ENCODE data around the gene HNRNPC. TPM values are rescaled to one million over a fixed set of nuclear protein-coding genes. Genes with fewer than 3 reads are reported as not detected.

The HNRNPC gene
- polyA plus RNA-seq, 1 donor, result 668 TPM

GRCh38 chr14:21205026-21205677 is 64.1 kb downstream of the HNRNPC start:
- Histone ChIP-seq H3K36me3 (ENCODE audit: control insufficient read depth, insufficient read depth, low read length) (peaks cover 41% of the 10 kb centered on the region), H3K4me3 (ENCODE audit: low read length) (no peak overlapping the region), H3K27me3 (ENCODE audit: control insufficient read depth, insufficient read depth, low read length) (no peaks in the 10 kb centered on the region), H3K4me1 (ENCODE audit: control insufficient read depth, insufficient read depth, low read length) (no peaks in the 10 kb centered on the region), H3K9me3 (ENCODE audit: control insufficient read depth, low read depth, low read length) (no peaks in the 10 kb centered on the region), H3K27ac (ENCODE audit: low read length) (no peak overlapping the region)
- WGBS (ENCODE audit: insufficient coverage, low lambda C conversion rate), result no CpG with 5 or more reads among the region's 4 CpGs
- no peak for DNase-seq

- peaks cover 34% of the 10 kb centered on the region for H3K36me3 ChIP-seq (ENCODE audit: control insufficient read depth, insufficient read depth, low read length)
Observed at GRCh38 chr14:21204167-21205025, 64.8 kb downstream of the HNRNPC start.

GRCh38 chr14:21203470-21204166 is 65.6 kb downstream of the HNRNPC start:
- Histone ChIP-seq H3K36me3 (ENCODE audit: control insufficient read depth, insufficient read depth, low read length) (peaks cover 26% of the 10 kb centered on the region), H3K4me1 (ENCODE audit: control insufficient read depth, insufficient read depth, low read length) (no peaks in the 10 kb centered on the region), H3K4me3 (ENCODE audit: low read length) (no peak overlapping the region), H3K9me3 (ENCODE audit: control insufficient read depth, low read depth, low read length) (no peaks in the 10 kb centered on the region), H3K27ac (ENCODE audit: low read length) (no peak overlapping the region), H3K27me3 (ENCODE audit: control insufficient read depth, insufficient read depth, low read length) (no peaks in the 10 kb centered on the region)
- WGBS (ENCODE audit: insufficient coverage, low lambda C conversion rate), result no CpG with 5 or more reads among the region's 8 CpGs
- DNase-seq, result no peak

More at GRCh38 chr14:21204167-21205025, 64.8 kb downstream of the HNRNPC start:
- Histone ChIP-seq H3K9me3 (ENCODE audit: control insufficient read depth, low read depth, low read length) (no peaks in the 10 kb centered on the region), H3K27me3 (ENCODE audit: control insufficient read depth, insufficient read depth, low read length) (no peaks in the 10 kb centered on the region), H3K27ac (ENCODE audit: low read length) (no peak overlapping the region), H3K4me1 (ENCODE audit: control insufficient read depth, insufficient read depth, low read length) (no peaks in the 10 kb centered on the region), H3K4me3 (ENCODE audit: low read length) (no peak overlapping the region)
- DNase-seq, result no peak
- WGBS (ENCODE audit: insufficient coverage, low lambda C conversion rate), result 86% methylated on average over 2 of the region's 8 CpGs

GRCh38 chr14:21202463-21203358 is 66.5 kb downstream of the HNRNPC start:
- 100% methylated on average over 3 of the region's 4 CpGs for WGBS (ENCODE audit: insufficient coverage, low lambda C conversion rate)
- Histone ChIP-seq H3K4me1 (ENCODE audit: control insufficient read depth, insufficient read depth, low read length) (no peaks in the 10 kb centered on the region), H3K27ac (ENCODE audit: low read length) (no peak overlapping the region), H3K36me3 (ENCODE audit: control insufficient read depth, insufficient read depth, low read length) (peaks cover 18% of the 10 kb centered on the region), H3K9me3 (ENCODE audit: control insufficient read depth, low read depth, low read length) (no peaks in the 10 kb centered on the region), H3K4me3 (ENCODE audit: low read length) (no peak overlapping the region), H3K27me3 (ENCODE audit: control insufficient read depth, insufficient read depth, low read length) (no peaks in the 10 kb centered on the region)
- no peak for DNase-seq

GRCh38 chr14:21201732-21202462 is 67.3 kb downstream of the HNRNPC start:
- DNase-seq, result no peak
- H3K9me3 ChIP-seq (ENCODE audit: control insufficient read depth, low read depth, low read length), result no peaks in the 10 kb centered on the region
- no peaks in the 10 kb centered on the region for H3K4me1 ChIP-seq (ENCODE audit: control insufficient read depth, insufficient read depth, low read length)
- H3K27me3 ChIP-seq (ENCODE audit: control insufficient read depth, insufficient read depth, low read length), result no peaks in the 10 kb centered on the region
- 100% methylated on average over 1 of the region's 12 CpGs for WGBS (ENCODE audit: insufficient coverage, low lambda C conversion rate)
- no peak overlapping the region for H3K27ac ChIP-seq (ENCODE audit: low read length)
- H3K4me3 ChIP-seq (ENCODE audit: low read length), result no peak overlapping the region
- peaks cover 12% of the 10 kb centered on the region for H3K36me3 ChIP-seq (ENCODE audit: control insufficient read depth, insufficient read depth, low read length)

GRCh38 chr14:21200752-21201461 is 68.3 kb downstream of the HNRNPC start:
- 80% methylated on average over 1 of the region's 5 CpGs for WGBS (ENCODE audit: insufficient coverage, low lambda C conversion rate)

GRCh38 chr14:21199611-21200560 is 69.4 kb downstream of the HNRNPC start:
- no CpG with 5 or more reads among the region's 3 CpGs for WGBS (ENCODE audit: insufficient coverage, low lambda C conversion rate)
- DNase-seq, result no peak
- H3K27ac ChIP-seq (ENCODE audit: low read length), result no peak overlapping the region
- peaks cover 4% of the 10 kb centered on the region for H3K36me3 ChIP-seq (ENCODE audit: control insufficient read depth, insufficient read depth, low read length)
- no peaks in the 10 kb centered on the region for H3K9me3 ChIP-seq (ENCODE audit: control insufficient read depth, low read depth, low read length)
- no peaks in the 10 kb centered on the region for H3K27me3 ChIP-seq (ENCODE audit: control insufficient read depth, insufficient read depth, low read length)
- no peaks in the 10 kb centered on the region for H3K4me1 ChIP-seq (ENCODE audit: control insufficient read depth, insufficient read depth, low read length)
- H3K4me3 ChIP-seq (ENCODE audit: low read length), result no peak overlapping the region

More at GRCh38 chr14:21200752-21201461, 68.3 kb downstream of the HNRNPC start:
- no peaks in the 10 kb centered on the region for H3K27me3 ChIP-seq (ENCODE audit: control insufficient read depth, insufficient read depth, low read length)
- DNase-seq, result no peak
- H3K27ac ChIP-seq (ENCODE audit: low read length), result no peak overlapping the region
- no peak overlapping the region for H3K4me3 ChIP-seq (ENCODE audit: low read length)
- no peaks in the 10 kb centered on the region for H3K4me1 ChIP-seq (ENCODE audit: control insufficient read depth, insufficient read depth, low read length)
- peaks cover 5% of the 10 kb centered on the region for H3K36me3 ChIP-seq (ENCODE audit: control insufficient read depth, insufficient read depth, low read length)
- no peaks in the 10 kb centered on the region for H3K9me3 ChIP-seq (ENCODE audit: control insufficient read depth, low read depth, low read length)

GRCh38 chr14:21197418-21198205 is 71.6 kb downstream of the HNRNPC start:
- Histone ChIP-seq H3K4me3 (ENCODE audit: low read length) (no peak overlapping the region), H3K9me3 (ENCODE audit: control insufficient read depth, low read depth, low read length) (no peaks in the 10 kb centered on the region), H3K36me3 (ENCODE audit: control insufficient read depth, insufficient read depth, low read length) (no peaks in the 10 kb centered on the region), H3K27me3 (ENCODE audit: control insufficient read depth, insufficient read depth, low read length) (no peaks in the 10 kb centered on the region), H3K4me1 (ENCODE audit: control insufficient read depth, insufficient read depth, low read length) (no peaks in the 10 kb centered on the region), H3K27ac (ENCODE audit: low read length) (no peak overlapping the region)
- WGBS (ENCODE audit: insufficient coverage, low lambda C conversion rate), result no CpG with 5 or more reads among the region's 2 CpGs
- no peak for DNase-seq

Measured in large intestine (tissue), 3 donors.